ENCODE results near the gene DPYSL4. TPM values are rescaled to one million over a fixed set of nuclear protein-coding genes. Genes with fewer than 3 reads are reported as not detected.

Gene DPYSL4
- total RNA-seq, 2 experiments from 2014 or later, result 20.9 to 23.2 TPM

DNA sequence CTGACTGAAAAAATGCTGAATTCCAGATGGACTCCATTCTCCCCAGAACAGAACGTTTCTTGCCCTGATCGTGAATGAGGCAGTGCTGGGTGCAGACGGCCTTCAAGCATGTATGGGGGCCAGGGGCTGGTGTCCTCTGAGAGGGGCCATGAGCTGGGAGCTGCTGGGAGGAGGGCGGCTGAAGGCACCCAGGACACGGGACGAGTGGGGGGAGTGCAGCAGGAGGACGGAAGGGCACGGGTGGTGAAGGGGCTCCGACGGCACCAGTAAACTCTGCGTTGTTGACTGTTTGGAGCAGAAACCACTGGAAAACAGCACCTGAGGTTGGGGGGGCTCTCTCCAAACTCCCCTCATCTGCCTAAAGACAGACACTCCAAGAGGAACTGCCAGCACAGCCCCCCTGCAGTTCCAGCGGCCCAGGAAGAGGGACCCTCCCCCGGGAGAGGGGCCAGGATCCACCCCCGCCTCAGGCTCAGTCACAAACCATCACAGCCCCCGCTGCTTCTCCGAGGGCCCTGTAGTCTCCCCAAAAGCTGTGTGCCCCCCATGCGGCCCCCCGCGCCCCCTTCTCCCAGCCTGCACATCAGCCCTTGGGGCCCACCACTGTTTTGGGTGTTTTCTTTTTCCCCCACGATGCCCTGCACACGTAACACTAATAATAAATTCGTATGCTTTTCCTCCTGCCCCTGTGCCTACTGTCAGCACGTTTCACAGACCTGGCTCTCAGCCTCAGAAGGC is 55.5 kb downstream of the DPYSL4 start:
- no peak for ATAC-seq
- Mint-ChIP-seq H3K36me3 (ENCODE audit: low read depth) (no peaks in the 10 kb centered on the region), H3K27ac (no peak overlapping the region), H3K27me3 (no peaks in the 10 kb centered on the region), H3K4me1 (ENCODE audit: low read depth) (no peaks in the 10 kb centered on the region), H3K9me3 (no peaks in the 10 kb centered on the region), H3K4me3 (no peak overlapping the region)
- intact Hi-C loops (cut with micrococcal nuclease), result no loop called here
- ChIA-PET CTCF (no interaction called here), POLR2A (no interaction called here)
- no peak for DNase-seq
- TF ChIP-seq, protein P1, sequence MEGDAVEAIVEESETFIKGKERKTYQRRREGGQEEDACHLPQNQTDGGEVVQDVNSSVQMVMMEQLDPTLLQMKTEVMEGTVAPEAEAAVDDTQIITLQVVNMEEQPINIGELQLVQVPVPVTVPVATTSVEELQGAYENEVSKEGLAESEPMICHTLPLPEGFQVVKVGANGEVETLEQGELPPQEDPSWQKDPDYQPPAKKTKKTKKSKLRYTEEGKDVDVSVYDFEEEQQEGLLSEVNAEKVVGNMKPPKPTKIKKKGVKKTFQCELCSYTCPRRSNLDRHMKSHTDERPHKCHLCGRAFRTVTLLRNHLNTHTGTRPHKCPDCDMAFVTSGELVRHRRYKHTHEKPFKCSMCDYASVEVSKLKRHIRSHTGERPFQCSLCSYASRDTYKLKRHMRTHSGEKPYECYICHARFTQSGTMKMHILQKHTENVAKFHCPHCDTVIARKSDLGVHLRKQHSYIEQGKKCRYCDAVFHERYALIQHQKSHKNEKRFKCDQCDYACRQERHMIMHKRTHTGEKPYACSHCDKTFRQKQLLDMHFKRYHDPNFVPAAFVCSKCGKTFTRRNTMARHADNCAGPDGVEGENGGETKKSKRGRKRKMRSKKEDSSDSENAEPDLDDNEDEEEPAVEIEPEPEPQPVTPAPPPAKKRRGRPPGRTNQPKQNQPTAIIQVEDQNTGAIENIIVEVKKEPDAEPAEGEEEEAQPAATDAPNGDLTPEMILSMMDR (IDR thresholded peaks at IDR 0.05), result no peak

DNA sequence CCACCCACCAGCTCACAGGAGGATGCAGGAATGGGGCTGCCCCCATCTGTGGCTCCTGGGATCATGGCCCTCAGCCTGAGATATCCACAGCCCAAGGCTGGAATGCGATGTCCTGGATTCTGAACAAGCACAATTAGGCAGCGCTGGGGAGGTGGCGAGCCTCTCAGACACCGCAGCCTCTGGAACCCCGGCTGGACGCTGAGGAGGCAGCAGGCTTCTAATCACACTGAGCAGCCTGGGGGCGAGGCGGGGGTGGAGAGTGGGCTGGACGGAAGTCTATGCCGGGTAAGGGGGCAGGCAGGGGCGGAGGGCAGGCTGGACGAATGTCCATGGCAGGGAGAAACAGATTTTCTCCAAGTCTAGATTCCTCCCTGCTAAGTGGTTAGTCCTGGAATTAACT is 56.4 kb downstream of the DPYSL4 start:
- ATAC-seq, result no peak
- CTCF ChIA-PET, result no interaction called here
- Mint-ChIP-seq H3K36me3 (ENCODE audit: low read depth) (no peaks in the 10 kb centered on the region), H3K27me3 (no peaks in the 10 kb centered on the region), H3K4me1 (ENCODE audit: low read depth) (no peaks in the 10 kb centered on the region), H3K27ac (no peak overlapping the region), H3K4me3 (no peak overlapping the region), H3K9me3 (no peaks in the 10 kb centered on the region)
- TF ChIP-seq, protein P1 (IDR thresholded peaks at IDR 0.05), result no peak
- POLR2A ChIA-PET, result no interaction called here
- intact Hi-C loops (cut with micrococcal nuclease), result no loop called here
- DNase-seq, result no peak

DNA sequence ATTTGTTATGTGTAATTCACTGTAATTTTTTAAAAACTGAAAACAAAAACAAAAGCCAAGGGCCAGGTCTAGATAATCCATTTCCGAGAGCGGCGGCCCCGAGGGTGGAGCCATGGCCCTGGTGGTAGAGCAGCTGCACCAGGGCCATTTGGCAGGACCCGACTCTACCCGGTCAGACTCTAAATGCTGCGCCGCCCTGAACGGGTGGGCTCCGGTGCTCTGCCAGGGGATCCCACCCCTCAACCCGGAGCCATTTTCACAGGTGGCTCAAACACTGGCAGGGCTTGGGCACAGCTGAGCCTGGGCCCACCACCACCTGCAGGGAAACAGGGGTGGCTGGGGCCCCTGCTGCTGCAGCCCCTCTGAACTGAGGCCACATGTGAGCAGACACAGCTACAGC is 56.9 kb downstream of the DPYSL4 start:
- Mint-ChIP-seq H3K36me3 (ENCODE audit: low read depth) (no peaks in the 10 kb centered on the region), H3K27me3 (no peaks in the 10 kb centered on the region), H3K4me3 (no peak overlapping the region), H3K4me1 (ENCODE audit: low read depth) (no peaks in the 10 kb centered on the region), H3K27ac (no peak overlapping the region), H3K9me3 (no peaks in the 10 kb centered on the region)
- TF ChIP-seq, protein P1 (IDR thresholded peaks at IDR 0.05), result no peak
- intact Hi-C loops (cut with micrococcal nuclease), result no loop called here
- POLR2A ChIA-PET, result no interaction called here
- CTCF ChIA-PET, result no interaction called here
- DNase-seq, result no peak
- no peak for ATAC-seq

DNA sequence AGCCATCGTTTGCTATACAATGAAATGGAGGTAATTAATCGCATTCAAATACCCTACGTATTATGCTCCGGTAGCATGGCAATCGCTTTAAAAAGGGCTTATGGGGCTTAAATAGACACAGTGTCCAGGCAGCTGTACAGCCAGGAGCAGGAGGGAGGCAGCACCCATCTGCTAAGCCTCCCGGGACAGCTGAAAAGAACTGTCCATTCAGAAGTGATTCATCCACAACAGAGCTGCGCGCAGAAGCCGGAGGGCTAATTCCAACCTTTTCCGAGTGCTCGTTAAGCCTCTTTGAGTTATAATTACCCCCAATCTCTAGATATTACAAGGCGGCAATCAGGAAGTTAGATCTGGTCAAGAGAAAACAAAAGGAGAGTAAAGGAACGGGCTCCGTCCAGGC is 58.3 kb downstream of the DPYSL4 start:
- Mint-ChIP-seq H3K4me3 (no peak overlapping the region), H3K4me1 (ENCODE audit: low read depth) (no peaks in the 10 kb centered on the region), H3K36me3 (ENCODE audit: low read depth) (no peaks in the 10 kb centered on the region), H3K9me3 (no peaks in the 10 kb centered on the region), H3K27me3 (no peaks in the 10 kb centered on the region), H3K27ac (no peak overlapping the region)
- ChIA-PET POLR2A (no interaction called here), CTCF (no interaction called here)
- DNase-seq (no peak), ATAC-seq (no peak)
- intact Hi-C loops (cut with micrococcal nuclease), result no loop called here
- TF ChIP-seq, protein P1 (IDR thresholded peaks at IDR 0.05), result no peak

DNA sequence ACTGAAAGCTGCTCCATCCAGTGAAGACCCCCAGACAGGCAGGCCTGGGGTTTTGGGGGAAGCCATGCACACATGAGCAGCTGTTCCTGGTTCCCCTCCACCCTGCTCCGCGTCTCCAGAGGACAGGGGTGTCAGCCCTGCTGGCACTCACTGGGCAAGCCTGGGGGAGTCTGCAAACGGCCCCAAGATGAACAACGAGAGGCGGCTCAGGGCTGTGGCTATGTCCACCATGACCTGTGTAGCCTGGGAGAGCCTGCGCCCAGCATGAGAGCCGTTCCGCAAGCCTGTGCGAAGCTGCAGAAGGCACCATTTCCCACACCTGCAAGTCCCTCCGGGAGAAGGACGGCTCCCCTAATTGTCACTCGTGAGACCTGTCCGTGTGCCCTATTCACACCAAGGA is 59.5 kb downstream of the DPYSL4 start:
- no peaks in the 10 kb centered on the region for H3K27me3 Mint-ChIP-seq
- no peak for DNase-seq
- ChIA-PET POLR2A (no interaction called here), CTCF (no interaction called here)
- H3K27ac Mint-ChIP-seq, result no peak overlapping the region
- no peaks in the 10 kb centered on the region for H3K9me3 Mint-ChIP-seq
- TF ChIP-seq, protein P1 (IDR thresholded peaks at IDR 0.05), result no peak
- intact Hi-C loops (cut with micrococcal nuclease), result no loop called here
- ATAC-seq, result no peak
- no peaks in the 10 kb centered on the region for H3K36me3 Mint-ChIP-seq (ENCODE audit: low read depth)
- H3K4me3 Mint-ChIP-seq, result no peak overlapping the region
- H3K4me1 Mint-ChIP-seq (ENCODE audit: low read depth), result no peaks in the 10 kb centered on the region
